HG02623 (cell line): ENCODE measurements around the gene SMYD2.

Experiments
- ATAC-seq: cut with Tn5 transposase; IDR thresholded peaks from one replicate; pipeline ENCODE4 v1.9.1; 2021; ENCODE audit warnings: moderate library complexity; ENCODE audit not compliant: unreplicated experiment

SMYD2 gene

DNA sequence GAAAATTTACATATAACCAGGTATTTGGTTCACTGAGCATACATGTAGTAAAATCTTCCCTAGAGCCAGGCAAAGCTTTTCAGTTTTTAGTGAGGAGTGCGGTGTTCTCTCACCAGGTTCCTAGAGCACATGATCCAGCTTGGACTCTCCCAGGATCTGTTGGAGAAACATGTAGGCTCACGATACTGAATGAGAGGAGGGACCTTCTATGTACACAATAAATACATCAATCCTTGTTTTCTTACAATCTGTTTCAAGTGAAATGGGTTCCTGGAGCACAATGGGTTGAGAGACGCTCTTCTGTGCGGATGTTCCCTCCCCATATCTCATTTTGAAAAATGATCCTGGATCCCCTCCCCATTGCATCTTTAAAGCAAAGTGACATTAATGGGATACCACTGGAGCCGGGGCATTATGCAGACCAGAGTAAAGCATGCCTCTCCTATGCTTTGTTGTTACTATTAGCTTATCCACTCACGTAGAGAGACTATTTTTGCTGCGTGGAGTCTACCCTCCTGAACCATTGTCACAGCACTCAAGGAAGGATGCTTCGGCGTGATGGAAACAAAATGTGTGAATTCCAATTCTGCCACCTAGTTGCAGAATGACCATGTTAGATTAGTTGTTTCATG is 19.3 kb downstream of the SMYD2 start:
- ATAC-seq, result no peak

DNA sequence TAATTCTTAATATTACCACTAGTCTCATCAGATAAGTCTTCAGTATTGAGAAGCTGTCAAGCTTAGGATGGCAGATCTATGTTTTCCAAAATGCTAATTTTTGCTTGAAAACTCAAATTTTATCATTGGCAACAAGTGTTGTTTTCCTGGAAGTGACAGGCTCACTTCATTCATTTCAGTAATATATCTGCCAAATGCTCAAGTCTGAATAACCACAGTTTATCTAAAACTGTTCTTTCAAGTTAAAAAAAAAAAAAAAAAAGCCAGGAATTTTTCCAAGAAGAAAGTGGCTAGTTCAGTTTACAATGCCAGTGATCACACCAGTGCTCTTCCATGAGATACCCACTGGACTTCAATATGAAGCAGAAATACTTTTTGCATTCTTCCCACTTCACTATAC is 20.6 kb downstream of the SMYD2 start:
- no peak for ATAC-seq

- no peak for ATAC-seq
These were observed 22.4 kb downstream of the SMYD2 start for GRCh38 chr1:214303141-214303930.

- ATAC-seq, result no peak
These were observed 24.3 kb downstream of the SMYD2 start for GRCh38 chr1:214305164-214305751.

DNA sequence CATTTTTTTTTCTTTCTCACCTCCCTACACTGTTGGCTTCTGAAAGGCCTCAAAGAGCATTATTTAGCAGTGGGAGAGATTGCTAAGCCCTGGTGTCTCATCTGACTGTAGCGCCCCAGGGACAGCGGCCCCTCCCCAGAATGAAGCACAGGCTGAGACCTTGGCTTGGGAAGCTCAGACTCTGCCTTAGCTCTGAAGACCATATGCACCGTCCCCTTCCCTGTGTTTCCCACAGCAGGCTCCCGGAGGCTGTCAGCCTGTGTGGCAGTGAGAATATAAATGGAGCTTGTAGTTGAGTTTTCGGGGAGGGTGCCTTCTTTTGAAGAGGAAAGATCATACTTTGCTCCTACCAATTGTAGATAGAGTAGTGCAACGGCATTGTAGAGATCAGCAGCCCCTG is 25.3 kb downstream of the SMYD2 start:
- no peak for ATAC-seq

GRCh38 chr1:214310010-214310409 is 29.1 kb downstream of the SMYD2 start:
- ATAC-seq, result no peak

DNA sequence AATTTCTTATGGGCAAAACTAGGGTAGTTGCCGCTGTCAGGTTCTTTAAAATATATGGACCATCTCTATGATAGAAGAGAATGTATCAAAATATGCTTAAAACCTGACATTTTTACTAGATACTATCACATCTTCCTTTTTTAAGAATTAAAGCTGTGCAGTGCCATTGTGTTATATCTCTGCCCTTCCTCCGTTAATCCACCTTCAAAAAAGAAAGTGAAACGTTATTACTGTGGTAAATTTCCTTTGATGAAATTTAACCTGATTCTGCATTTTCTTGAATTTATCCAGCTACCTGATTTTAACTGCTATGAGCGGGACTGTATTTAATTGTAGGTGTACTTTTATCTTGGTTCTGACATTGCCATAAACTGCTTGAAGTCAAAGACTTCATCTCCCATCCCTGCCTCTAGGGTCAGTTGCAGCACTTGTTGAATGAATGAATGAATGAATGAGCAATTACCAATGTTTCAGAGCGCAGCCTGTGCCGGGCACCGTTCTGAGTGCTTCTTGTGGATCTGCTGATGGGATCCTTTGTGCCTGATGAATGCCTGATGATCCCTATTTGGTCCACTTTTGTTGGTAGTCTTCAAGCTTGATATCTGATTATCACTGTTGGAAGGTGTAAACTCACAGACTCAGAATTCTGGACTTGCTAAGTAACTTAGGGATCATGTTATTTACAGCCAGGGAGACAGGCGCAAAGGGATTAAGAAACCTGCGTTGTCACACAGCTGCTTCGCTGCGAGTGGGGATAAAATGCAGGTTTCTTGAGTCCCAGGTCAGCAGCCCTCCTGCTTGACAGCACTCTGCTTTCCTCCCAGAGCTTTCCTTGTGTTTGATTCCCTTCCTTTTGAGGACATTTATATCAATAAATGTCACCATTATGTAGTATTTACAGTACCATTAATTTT is 30.1 kb downstream of the SMYD2 start:
- ATAC-seq, result no peak

GRCh38 chr1:214312530-214313051 is 31.6 kb downstream of the SMYD2 start:
- no peak for ATAC-seq

- ATAC-seq, result no peak
These were observed 33.4 kb downstream of the SMYD2 start for GRCh38 chr1:214314178-214314843.

DNA sequence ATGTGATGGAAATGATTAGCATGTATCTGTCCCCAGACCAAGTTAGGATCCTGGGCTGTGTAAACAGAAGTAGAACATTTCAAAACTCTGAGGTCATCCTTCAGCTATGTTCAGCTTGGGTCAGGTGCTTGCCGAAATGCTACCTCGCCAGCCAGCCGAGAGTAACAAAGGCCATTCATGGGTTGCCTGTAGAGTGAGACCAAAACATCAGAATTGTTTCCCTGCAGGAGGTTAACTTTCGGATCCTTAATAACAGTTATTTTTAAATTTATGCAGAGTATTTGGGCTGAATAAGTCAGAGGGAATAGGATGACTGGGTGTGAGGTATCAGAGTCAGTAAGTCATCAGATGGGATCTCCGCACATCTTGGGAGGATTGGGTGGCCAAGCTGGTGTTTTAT is 35.6 kb downstream of the SMYD2 start:
- no peak for ATAC-seq

- ATAC-seq, result no peak
These were observed 36.3 kb downstream of the SMYD2 start for GRCh38 chr1:214317300-214317699.

- ATAC-seq, result no peak
These were observed 36.8 kb downstream of the SMYD2 start for GRCh38 chr1:214317734-214318133.

GRCh38 chr1:214318356-214318755 is 37.4 kb downstream of the SMYD2 start:
- ATAC-seq, result no peak

DNA sequence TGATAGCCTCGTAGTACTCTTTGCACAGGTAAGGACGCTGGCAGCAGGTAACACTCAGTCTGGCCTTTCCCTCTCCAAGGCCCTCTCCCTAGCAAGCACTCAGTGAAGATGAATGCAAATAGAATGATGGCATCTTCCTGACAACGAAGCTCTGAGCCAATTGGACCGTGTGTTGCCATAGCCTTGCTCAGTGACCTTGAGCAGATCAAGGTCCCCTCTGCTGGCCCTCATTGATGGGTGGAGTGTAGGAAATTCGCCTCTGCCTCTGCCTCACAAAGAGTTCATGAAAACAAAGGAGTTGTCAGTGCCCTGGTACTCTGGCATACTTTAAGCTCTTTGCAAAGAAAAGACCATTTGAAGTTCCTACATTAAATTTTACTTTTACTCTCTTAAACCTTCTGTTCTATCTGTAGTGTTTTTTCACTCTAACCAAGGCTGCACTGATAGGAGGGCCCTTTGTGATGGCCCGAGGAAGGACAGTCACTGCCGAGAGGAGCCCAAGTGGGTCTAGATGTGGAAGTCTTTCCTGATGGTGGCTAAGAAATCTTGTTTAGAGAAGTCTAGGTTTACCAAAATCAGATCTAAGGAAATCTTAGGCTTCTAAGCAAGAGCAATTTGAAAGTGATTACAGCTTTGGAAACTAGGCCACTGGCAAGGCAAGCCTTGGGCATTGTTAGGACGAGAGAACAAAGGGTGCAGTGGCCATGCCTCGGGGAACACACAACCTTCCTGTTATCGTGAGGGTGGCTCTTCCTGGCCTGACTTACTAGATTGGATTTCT is 38.2 kb downstream of the SMYD2 start:
- ATAC-seq, result no peak

DNA sequence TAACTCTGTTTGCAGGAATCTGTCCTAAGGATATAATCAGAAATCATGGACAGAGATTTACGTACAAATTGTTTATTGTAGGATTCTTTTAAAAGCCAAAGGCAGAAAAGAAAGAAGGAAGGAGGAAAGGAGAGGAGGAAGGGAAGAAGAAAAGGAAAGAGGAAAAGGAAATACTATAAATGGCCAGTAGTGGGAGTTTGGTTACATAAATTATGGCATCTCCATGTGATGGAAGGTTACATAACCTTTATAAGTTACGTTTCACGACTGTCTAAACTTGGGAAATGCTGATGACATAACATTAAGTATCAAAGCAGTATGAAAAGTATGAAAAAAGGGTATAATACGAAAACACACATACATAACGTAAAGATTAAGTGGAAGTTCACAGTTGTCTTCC is 39.0 kb downstream of the SMYD2 start:
- ATAC-seq, result no peak

DNA sequence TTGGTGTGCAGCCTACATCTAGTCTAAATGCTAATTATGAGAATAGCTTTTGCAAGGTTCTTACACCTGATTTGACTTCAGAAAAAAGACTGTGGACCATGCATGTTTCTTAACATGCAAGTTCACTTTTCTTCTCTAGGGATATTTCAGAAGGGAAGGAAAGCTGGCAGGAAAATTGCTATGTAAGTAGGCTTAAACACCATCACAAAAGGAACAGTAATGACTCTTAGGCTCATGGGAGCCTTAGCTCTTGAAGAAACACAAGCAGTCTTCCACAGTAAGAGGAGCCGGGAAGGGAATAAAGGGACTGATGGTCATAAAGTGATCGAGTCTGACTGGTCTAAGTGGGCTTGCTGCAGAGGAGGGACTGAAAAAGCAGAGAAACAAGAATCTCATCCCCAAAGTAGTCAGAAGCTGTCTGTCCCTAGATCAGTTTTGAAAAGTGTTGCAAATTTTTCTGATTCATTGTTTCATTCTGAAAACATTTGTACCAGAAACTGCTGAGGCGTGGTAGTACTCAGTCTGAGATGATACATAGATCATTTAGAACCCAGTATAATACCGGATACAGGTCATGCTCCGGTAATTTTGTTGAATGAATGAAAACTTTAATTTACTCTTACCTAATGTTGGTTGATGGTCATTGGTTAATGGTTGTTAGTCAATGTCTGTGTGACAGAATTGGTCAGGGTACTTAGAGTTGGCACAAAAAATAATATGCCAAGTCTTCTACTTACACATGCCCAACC is 40.9 kb downstream of the SMYD2 start:
- ATAC-seq, result peak; percentile 45

- no peak for ATAC-seq
These were observed 44.2 kb downstream of the SMYD2 start for GRCh38 chr1:214324896-214325800.

- peak; percentile 47 for ATAC-seq
These were observed 45.4 kb downstream of the SMYD2 start for GRCh38 chr1:214326406-214326805.
